HCT116 (cell line): ENCODE data around the gene REST. TPM values are rescaled to one million over a fixed set of nuclear protein-coding genes. Genes with fewer than 3 reads are reported as not detected.

Experiments
- ATAC-seq: fragments of 200-7000 bp; cut with Tn5 transposase; 2 replicates; pipeline ENCODE4 v1.9.1; 2020; ENCODE audit warnings: mild to moderate bottlenecking, moderate library complexity
- BruUV-seq: library from RNA; stranded (reverse); fragments of 400-500 nt; replicated peaks from 2 replicates; lab custom pipeline; 2021; lab: Mats Ljungman, UMichigan
- CTCF ChIA-PET: fragments of 300-600 bp; sonication (Branson Sonifier 250); formaldehyde crosslinking; loops from one replicate; lab custom pipeline; 2021; ENCODE audit warnings: antibody characterized with exemption; lab: Charles Lee
- POLR2A ChIA-PET: fragments of 300-600, 350-600 bp; sonication (Branson Sonifier 250); formaldehyde crosslinking; loops from one replicate; lab custom pipeline; 2021; ENCODE audit warnings: antibody characterized with exemption; lab: Charles Lee
- RAD21 ChIA-PET, 2 experiments: fragments of 300-600 bp; sonication (Branson Sonifier 250); formaldehyde crosslinking; loops; one replicate each; lab custom pipeline; 2023; ENCODE audit warnings: low total read pairs in 2 of 2; ENCODE audit not compliant: uncharacterized antibody in 2 of 2, unreplicated experiment in 2 of 2, low non-redundant PET in 1 of 2; lab: Charles Lee
- DNase-seq: peaks from one replicate; pipeline ENCODE4 v3.0.0-alpha.2; 2010; ENCODE audit warnings: low read depth, low spot score
- H2AFZ ChIP-seq: fragments of 200-600 bp; shearing (Covaris generic), sonication (generic); 2 replicates; pipeline ENCODE4 v1.6.1; 2017; ENCODE audit warnings: low read depth, mixed run types, mixed read lengths, antibody characterized with exemption, low read length; ENCODE audit not compliant: poor library complexity, severe bottlenecking
- H3K27ac ChIP-seq: 2 replicates; pipeline ENCODE4 v1.5.1; 2012; ENCODE audit warnings: low read depth, low read length
- H3K27me3 ChIP-seq: fragments of 200-600 bp; sonication (generic); 2 replicates; pipeline ENCODE4 v1.6.1; 2016; ENCODE audit warnings: mixed run types, low read length, mixed read lengths; ENCODE audit not compliant: insufficient read depth
- H3K36me3 ChIP-seq, 2 experiments: fragments of 200-500 bp in 1 of 2; fragments of 200-600 bp in 1 of 2; sonication (Bioruptor generic) in 1 of 2; sonication (generic) in 1 of 2; 2 replicates each; pipeline versions ENCODE4 v1.5.1 to v1.6.1; 2014 to 2016; ENCODE audit warnings: low read length in 2 of 2, inconsistent platforms in 1 of 2, mixed read lengths in 1 of 2, mixed run types in 1 of 2; ENCODE audit not compliant: insufficient read depth in 2 of 2, control insufficient read depth in 1 of 2
- H3K4me1 ChIP-seq, 2 experiments: fragments of 200-600 bp in 1 of 2; sonication (generic) in 1 of 2; 2 replicates each; pipeline versions ENCODE4 v1.5.1 to v1.6.1; 2012 to 2017; ENCODE audit warnings: low read length in 2 of 2, inconsistent platforms in 1 of 2, mild to moderate bottlenecking in 1 of 2, mixed read lengths in 1 of 2, mixed run types in 1 of 2, moderate library complexity in 1 of 2; ENCODE audit not compliant: insufficient read depth in 2 of 2, control insufficient read depth in 1 of 2
- H3K4me2 ChIP-seq: fragments of 200-600 bp; sonication (generic); 2 replicates; pipeline ENCODE4 v1.6.1; 2017; ENCODE audit warnings: mixed run types, low read length, mixed read lengths
- H3K4me3 ChIP-seq, 2 experiments: fragments of 200-600 bp in 1 of 2; sonication (generic) in 1 of 2; replicated peaks in 1 of 2; 2 replicates each; pipeline ENCODE4 v1.5.1; 2011 to 2016; ENCODE audit warnings: low read length in 2 of 2, control low read depth in 1 of 2, low read depth in 1 of 2, mild to moderate bottlenecking in 1 of 2, mixed read lengths in 1 of 2, mixed run types in 1 of 2
- H3K79me2 ChIP-seq: fragments of 200-600 bp; sonication (generic); 2 replicates; pipeline ENCODE4 v1.6.1; 2017; ENCODE audit warnings: mild to moderate bottlenecking, mixed run types, low read length, moderate library complexity, mixed read lengths; ENCODE audit not compliant: insufficient read depth
- H3K9ac ChIP-seq: fragments of 200-600 bp; sonication (generic); 2 replicates; pipeline ENCODE4 v1.6.1; 2016; ENCODE audit warnings: low read length, mixed read lengths
- H3K9me2 ChIP-seq: fragments of 200-600 bp; sonication (generic), shearing (Covaris generic); 2 replicates; pipeline ENCODE4 v1.6.1; 2017; ENCODE audit warnings: mixed run types, mild to moderate bottlenecking, moderate library complexity; ENCODE audit not compliant: insufficient read depth
- H3K9me3 ChIP-seq, 2 experiments: fragments of 200-500 bp in 1 of 2; fragments of 200-600 bp in 1 of 2; sonication (Bioruptor generic) in 1 of 2; sonication (generic) in 1 of 2; 2 replicates each; pipeline ENCODE4 v1.6.1; 2014 to 2017; ENCODE audit warnings: low read length in 2 of 2, mixed read lengths in 2 of 2, inconsistent platforms in 1 of 2, low read depth in 1 of 2, mild to moderate bottlenecking in 1 of 2, mixed run types in 1 of 2, moderate library complexity in 1 of 2; ENCODE audit not compliant: control insufficient read depth in 1 of 2, insufficient read depth in 1 of 2
- H4K20me1 ChIP-seq: fragments of 200-600 bp; sonication (generic), shearing (Covaris generic); 2 replicates; pipeline ENCODE4 v1.6.1; 2017; ENCODE audit warnings: mixed run types, mild to moderate bottlenecking, moderate library complexity; ENCODE audit not compliant: insufficient read depth
- CBX3 ChIP-seq: IDR thresholded peaks from 2 replicates; pipeline ENCODE4 v1.6.1; 2012; ENCODE audit warnings: low read depth
- EGR1 ChIP-seq: IDR thresholded peaks from 2 replicates; pipeline ENCODE4 v1.6.1; 2012; ENCODE audit warnings: low read depth
- FOSL1 ChIP-seq: IDR thresholded peaks from 2 replicates; pipeline ENCODE4 v1.6.1; 2012; ENCODE audit warnings: low read depth
- JUND ChIP-seq: IDR thresholded peaks from 2 replicates; pipeline ENCODE4 v1.6.1; 2012
- MAX ChIP-seq: IDR thresholded peaks from 2 replicates; pipeline ENCODE4 v1.6.1; 2012
- POLR2A ChIP-seq: IDR thresholded peaks from 2 replicates; pipeline ENCODE4 v1.7.0; 2011; ENCODE audit warnings: borderline replicate concordance; ENCODE audit not compliant: insufficient read depth, insufficient read length; ENCODE audit errors: extremely low read depth
- POLR2AphosphoS5 ChIP-seq: IDR thresholded peaks from 2 replicates; pipeline ENCODE4 v1.6.1; 2011; ENCODE audit warnings: mild to moderate bottlenecking, low read depth, low read length, moderate library complexity
- RAD21 ChIP-seq: IDR thresholded peaks from 2 replicates; pipeline ENCODE4 v1.6.1; 2012; ENCODE audit warnings: low read depth, mild to moderate bottlenecking
- REST ChIP-seq: IDR thresholded peaks from 2 replicates; pipeline ENCODE4 v1.6.1; 2012; ENCODE audit warnings: low read depth
- ZBTB33 ChIP-seq: IDR thresholded peaks from 2 replicates; pipeline ENCODE4 v1.6.1; 2011; ENCODE audit warnings: mild to moderate bottlenecking, low read length, moderate library complexity; ENCODE audit not compliant: insufficient replicate concordance; ENCODE audit errors: extremely low read depth
- ZFX ChIP-seq: fragments of 450-650 bp; IDR thresholded peaks from 2 replicates; pipeline ENCODE4 v1.6.1; 2017
- ZNF274 ChIP-seq: fragments of 200-500 bp; sonication (Bioruptor generic); IDR thresholded peaks from 2 replicates; pipeline ENCODE4 v1.6.1; 2014; ENCODE audit warnings: mild to moderate bottlenecking, low read depth, low read length, inconsistent platforms
- intact Hi-C: fragments of 100-400 bp; cut with micrococcal nuclease; formaldehyde crosslinking; loops from 2 replicates; pipeline ENCODE4 v1.10.0; 2022
- total RNA-seq: library from RNA; stranded (reverse); gene quantifications from one replicate; pipeline ENCODE4 v1.2.1, GENCODE V29; 2021; ENCODE audit not compliant: unreplicated experiment

The REST gene
- total RNA-seq, 1 experiment from 2014 or later: 42.6 TPM

GRCh38 chr4:56958111-56958517, 50.4 kb downstream of the REST start:
- peaks cover under 1 to 5% of the 10 kb centered on the region in 2 experiments; a peak in 2 of 4 replicates for H3K36me3 ChIP-seq
- H3K79me2 ChIP-seq: no peaks in the 10 kb centered on the region
- DNase-seq (no peak), ATAC-seq (no peak)
- H3K4me1 ChIP-seq: no peaks in the 10 kb centered on the region
- H3K27ac ChIP-seq: no peak overlapping the region
- no peak overlapping the region for H3K4me3 ChIP-seq
- H3K27me3 ChIP-seq: no peaks in the 10 kb centered on the region
- no peaks in the 10 kb centered on the region for H4K20me1 ChIP-seq
- H2AFZ ChIP-seq: no peak overlapping the region
- ChIA-PET RAD21 (no interaction called here), POLR2A (interaction anchor here (0.5 kb wide), 1 partner anchor 450 kb away, joined by 3 read pairs; no protein-coding TSS in a partner anchor), CTCF (no interaction called here)
- no peak overlapping the region for H3K4me2 ChIP-seq
- no peak overlapping the region for H3K9ac ChIP-seq
- intact Hi-C loops: no loop called here
- TF ChIP-seq MAX: no peak
- no peak for TF ChIP-seq ZBTB33
- TF ChIP-seq ZNF274: no peak
- no peak for TF ChIP-seq CBX3
- no peak for TF ChIP-seq FOSL1
- BruUV-seq: no TSS peak
- H3K9me3 ChIP-seq: no peaks in the 10 kb centered on the region
- no peaks in the 10 kb centered on the region for H3K9me2 ChIP-seq

- RAD21 ChIA-PET: no interaction called here
- CTCF ChIA-PET: interaction anchor here (2.4 kb wide), 1 partner anchor 19 kb away, joined by 14 read pairs; the partner anchor contains the start of genes NOA1 and POLR2B
- ATAC-seq (no peak), DNase-seq (no peak)
- intact Hi-C loops: no loop called here
- no peak overlapping the region for H3K27ac ChIP-seq
- no peaks in the 10 kb centered on the region for H3K4me1 ChIP-seq
- POLR2A ChIA-PET: no interaction called here
- no peaks in the 10 kb centered on the region for H3K9me2 ChIP-seq
- peaks cover 7 to 11% of the 10 kb centered on the region in 2 experiments; a peak in 2 of 4 replicates for H3K36me3 ChIP-seq
- TF ChIP-seq JUND: no peak
- no peak for TF ChIP-seq RAD21
- TF ChIP-seq ZFX: no peak
- no peak for TF ChIP-seq POLR2AphosphoS5
- no peak for TF ChIP-seq CBX3
- no peak for TF ChIP-seq MAX
- no peak for TF ChIP-seq EGR1
- TF ChIP-seq REST: no peak
- TF ChIP-seq POLR2A: no peak
- TF ChIP-seq, all 23 proteins: peak for 0
- no TSS peak for BruUV-seq
- no peaks in the 10 kb centered on the region for H4K20me1 ChIP-seq
- no peak overlapping the region for H3K4me3 ChIP-seq
- H3K27me3 ChIP-seq: no peaks in the 10 kb centered on the region
- no peak overlapping the region for H3K9ac ChIP-seq
- H3K9me3 ChIP-seq: no peaks in the 10 kb centered on the region
- H2AFZ ChIP-seq: no peak overlapping the region
- no peaks in the 10 kb centered on the region for H3K79me2 ChIP-seq
- H3K4me2 ChIP-seq: no peak overlapping the region
These were observed 51.4 kb downstream of the REST start for GRCh38 chr4:56959100-56959499.
